OCI-LY1 (cell line): ENCODE results near the gene ADGRG4.

ENCODE experiments used
- CTCF ChIP-seq: fragments of 200-600 bp; sonication (generic), shearing (Covaris generic); IDR thresholded peaks from 2 replicates; pipeline ENCODE4 v1.5.1; 2017; ENCODE audit warnings: mild to moderate bottlenecking, antibody characterized with exemption, low read length, moderate library complexity, mixed read lengths
- EZH2 ChIP-seq: fragments of 200-600 bp; sonication (generic), shearing (Covaris generic); IDR thresholded peaks from 2 replicates; pipeline ENCODE4 v1.8.0; 2017; ENCODE audit warnings: borderline replicate concordance, mixed run types, mild to moderate bottlenecking, antibody characterized with exemption, low read length, moderate library complexity, mixed read lengths

DNA sequence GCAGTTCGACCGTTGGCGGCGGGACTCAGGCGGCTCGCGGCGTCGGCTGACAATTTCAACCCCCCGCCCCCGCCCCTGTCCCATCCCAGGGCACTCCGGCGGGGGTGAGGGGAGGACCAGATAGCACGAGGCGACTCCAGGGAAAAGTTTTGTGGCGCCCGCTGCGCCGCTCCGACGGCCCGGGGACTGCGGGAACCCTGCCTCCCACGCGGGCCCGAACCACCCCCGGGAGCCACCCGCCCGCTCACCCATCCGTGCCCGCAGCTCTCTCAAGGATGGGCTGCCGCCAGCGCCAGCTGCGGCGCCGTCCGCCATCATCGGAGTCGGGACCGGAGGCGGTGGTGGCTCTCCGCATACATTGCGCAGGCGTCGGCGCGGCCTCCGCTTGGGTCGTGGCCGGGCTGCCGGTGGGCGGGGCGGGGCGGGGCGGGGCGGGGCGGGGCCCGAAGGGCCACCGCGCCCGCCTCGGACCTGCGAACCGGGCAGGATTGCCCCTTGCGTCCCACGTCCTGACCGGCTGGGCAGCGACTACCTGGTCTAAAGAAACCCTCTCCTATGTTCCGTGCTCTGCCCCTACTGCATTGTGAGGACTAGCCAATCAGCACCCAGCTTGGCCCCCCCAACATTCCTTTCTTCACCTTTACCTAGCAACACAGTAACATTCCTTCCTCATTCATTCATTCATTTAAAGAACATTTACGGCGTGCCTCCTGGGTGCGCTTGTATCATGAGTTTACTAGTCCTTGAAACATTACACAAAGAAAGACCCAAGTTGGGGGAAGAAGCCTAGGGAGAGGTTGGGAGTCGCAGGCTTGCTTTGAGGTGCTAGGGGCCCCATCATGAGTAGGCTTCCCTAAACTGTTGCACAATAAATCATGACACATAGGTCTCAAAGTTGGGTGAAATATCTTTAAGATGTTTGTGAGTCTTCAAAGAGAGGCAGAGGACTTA lies 49.4 kb upstream of the ADGRG4 start, which contains the start of gene MAP7D3:
- no peak for TF ChIP-seq CTCF
- no peak for TF ChIP-seq EZH2
